Measurements from ENCODE around the gene QRICH2. TPM values are rescaled to one million over a fixed set of nuclear protein-coding genes. Genes with fewer than 3 reads are reported as not detected.

Gene QRICH2
- total RNA-seq, 4 donors from 2014 or later: 1.6 to 2.6 (median 2.0) TPM

DNA sequence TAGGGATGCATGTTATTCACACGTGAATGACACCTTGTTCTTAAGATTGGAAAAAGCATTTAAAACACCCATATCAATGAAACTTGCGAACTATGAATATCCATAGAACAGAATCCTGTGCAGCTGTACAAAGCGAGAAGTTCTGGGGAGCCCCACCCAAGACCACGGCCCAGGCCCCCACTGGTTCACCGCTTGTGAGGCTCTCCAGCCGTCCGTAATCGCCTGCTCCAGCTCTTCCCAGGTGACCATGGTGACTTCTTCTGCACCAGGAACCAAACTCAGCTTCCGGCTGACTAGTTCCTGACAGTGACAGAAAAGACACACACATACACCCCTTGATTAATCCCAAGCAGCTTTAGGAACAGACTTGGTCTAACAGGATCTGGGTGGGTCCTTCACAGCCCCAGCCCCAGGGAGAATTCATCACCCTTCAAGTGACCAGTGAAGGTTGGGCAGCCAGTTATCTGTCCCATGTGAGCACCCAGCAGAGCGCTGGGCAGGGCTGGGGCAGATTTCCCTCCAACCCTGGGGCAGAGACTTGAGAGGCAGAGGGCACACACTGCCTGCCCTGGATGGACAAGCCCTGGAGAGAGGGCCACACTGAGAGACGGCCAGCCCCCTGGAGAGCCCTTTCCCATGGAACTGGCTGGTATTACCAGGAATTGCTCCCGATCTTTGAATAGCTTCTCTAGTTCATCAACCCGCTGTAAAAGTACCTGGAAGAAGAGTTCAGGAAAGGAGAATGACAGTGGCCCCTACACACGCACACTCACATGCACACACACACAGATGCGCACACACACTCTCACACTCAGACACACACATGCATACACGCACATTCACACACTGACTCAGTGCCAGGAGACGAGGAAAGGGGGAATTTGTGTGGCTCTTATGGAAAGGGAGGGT lies 3.6 kb downstream of the QRICH2 start:
- intact Hi-C loops (cut with DNase I; ENCODE audit: low total_unique reads): loop anchor here (2.0 to 10.0 kb wide), 2 partner anchors 92 to 200 kb away; partner anchors contain the start of gene RHBDF2
- TF ChIP-seq POLR2A (IDR thresholded peaks at IDR 0.05) (no peak), EP300 (IDR thresholded peaks at IDR 0.05; ENCODE audit: low read depth) (no peak), POLR2AphosphoS5 (IDR thresholded peaks at IDR 0.05) (no peak)
- TF ChIP-seq, protein P1, sequence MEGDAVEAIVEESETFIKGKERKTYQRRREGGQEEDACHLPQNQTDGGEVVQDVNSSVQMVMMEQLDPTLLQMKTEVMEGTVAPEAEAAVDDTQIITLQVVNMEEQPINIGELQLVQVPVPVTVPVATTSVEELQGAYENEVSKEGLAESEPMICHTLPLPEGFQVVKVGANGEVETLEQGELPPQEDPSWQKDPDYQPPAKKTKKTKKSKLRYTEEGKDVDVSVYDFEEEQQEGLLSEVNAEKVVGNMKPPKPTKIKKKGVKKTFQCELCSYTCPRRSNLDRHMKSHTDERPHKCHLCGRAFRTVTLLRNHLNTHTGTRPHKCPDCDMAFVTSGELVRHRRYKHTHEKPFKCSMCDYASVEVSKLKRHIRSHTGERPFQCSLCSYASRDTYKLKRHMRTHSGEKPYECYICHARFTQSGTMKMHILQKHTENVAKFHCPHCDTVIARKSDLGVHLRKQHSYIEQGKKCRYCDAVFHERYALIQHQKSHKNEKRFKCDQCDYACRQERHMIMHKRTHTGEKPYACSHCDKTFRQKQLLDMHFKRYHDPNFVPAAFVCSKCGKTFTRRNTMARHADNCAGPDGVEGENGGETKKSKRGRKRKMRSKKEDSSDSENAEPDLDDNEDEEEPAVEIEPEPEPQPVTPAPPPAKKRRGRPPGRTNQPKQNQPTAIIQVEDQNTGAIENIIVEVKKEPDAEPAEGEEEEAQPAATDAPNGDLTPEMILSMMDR (IDR thresholded peaks at IDR 0.05): no peak
- whole genome bisulfite sequencing, 2 donors (ENCODE audit: low coverage in 1 of 2): 81 to 85% methylated on average over 7 to 16 of the region's 17 CpGs
- H3K9me3 ChIP-seq: no peaks in the 10 kb centered on the region
- no peak for DNase-seq
- in situ Hi-C loops (cut with MboI; ENCODE audit: low pct_ligation_motif_present in 1 of 4, low pct_unique_long_range_greater_than_20kb in 1 of 4, low sequenced_read_pairs in 3 of 4): loop anchor here (5.0 to 10.0 kb wide), 3 partner anchors 90 to 98 kb away; no protein-coding TSS in a partner anchor
- H3K4me1 ChIP-seq: peaks cover 0 to 3% (median 0%) of the 10 kb centered on the region in 4 donors
- no peak overlapping the region for H3K4me3 ChIP-seq
- no peaks in the 10 kb centered on the region for H3K27me3 ChIP-seq
- H3K27ac ChIP-seq: no peak overlapping the region
- no peaks in the 10 kb centered on the region for H3K36me3 ChIP-seq

DNA sequence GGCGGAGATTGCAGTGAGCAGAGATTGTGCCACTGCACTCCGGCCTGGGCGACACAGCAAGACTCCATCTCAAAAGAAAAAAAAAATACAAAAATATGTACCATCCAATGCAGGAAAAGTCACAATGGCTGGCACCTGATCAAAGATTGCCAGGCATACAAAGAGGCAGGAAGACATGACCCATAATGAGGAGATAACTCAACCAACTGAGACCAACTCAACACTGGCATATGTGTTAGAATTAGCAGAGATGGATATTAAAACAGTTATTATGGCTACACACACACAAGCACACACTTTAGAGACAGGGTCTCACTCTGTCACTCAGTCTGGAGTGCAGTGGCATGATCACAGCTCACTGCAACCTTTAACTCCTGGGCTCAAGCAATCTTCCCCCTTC lies 10.6 kb downstream of the QRICH2 start:
- no peaks in the 10 kb centered on the region for H3K9me3 ChIP-seq
- no peak for TF ChIP-seq POLR2A (IDR thresholded peaks at IDR 0.05)
- TF ChIP-seq EP300 (IDR thresholded peaks at IDR 0.05; ENCODE audit: low read depth): no peak
- TF ChIP-seq, protein P1 (IDR thresholded peaks at IDR 0.05): no peak
- H3K4me1 ChIP-seq: peaks cover 0 to 16% (median 11%) of the 10 kb centered on the region in 4 donors
- H3K36me3 ChIP-seq: no peaks in the 10 kb centered on the region
- H3K27me3 ChIP-seq: no peaks in the 10 kb centered on the region
- 88% methylated on average over 3 of the region's 3 CpGs; no CpG with 5 or more reads in 1 of the 2 donors for WGBS, 2 donors (ENCODE audit: low coverage in 1 of 2)
- intact Hi-C loops (cut with DNase I; ENCODE audit: low total_unique reads) (loop anchor here (10.0 kb wide), 1 partner anchor 683 kb away; no protein-coding TSS in a partner anchor), in situ Hi-C loops (cut with MboI; ENCODE audit: low pct_ligation_motif_present in 1 of 4, low pct_unique_long_range_greater_than_20kb in 1 of 4, low sequenced_read_pairs in 3 of 4) (loop anchor here in 3 of 4 donors (25.0 kb wide), 2 partner anchors 110 to 285 kb away; partner anchors contain the start of gene CDK3 (in 2 of the 3))
- peak overlapping the region in 3 of 4 donors; percentile 34 to 67 (median 44) for H3K27ac ChIP-seq
- DNase-seq: no peak
- H3K4me3 ChIP-seq: no peak overlapping the region

DNA sequence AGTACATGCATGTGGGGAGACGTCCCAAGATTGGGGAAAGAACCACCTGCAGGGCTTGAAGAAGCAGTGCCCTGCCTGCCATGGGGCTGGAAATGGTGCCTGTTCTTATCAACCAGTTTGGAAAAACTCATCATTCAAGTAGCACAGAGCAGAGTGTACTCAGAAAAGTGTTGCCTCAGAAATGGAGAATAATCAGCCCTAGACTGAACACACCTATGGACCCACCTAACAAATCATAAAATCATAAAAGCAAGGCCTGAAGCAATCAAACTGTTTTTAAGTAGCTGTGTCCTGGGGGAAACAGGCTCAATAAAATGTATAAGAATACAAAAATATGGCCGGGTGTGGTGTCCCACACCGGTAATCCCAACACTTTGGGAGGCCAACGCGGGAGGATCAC lies 11.2 kb downstream of the QRICH2 start:
- in situ Hi-C loops (cut with MboI; ENCODE audit: low pct_ligation_motif_present in 1 of 4, low pct_unique_long_range_greater_than_20kb in 1 of 4, low sequenced_read_pairs in 3 of 4): loop anchor here in 3 of 4 donors (25.0 kb wide), 2 partner anchors 110 to 285 kb away; partner anchors contain the start of gene CDK3 (in 2 of the 3)
- peak; percentile 39 for DNase-seq
- intact Hi-C loops (cut with DNase I; ENCODE audit: low total_unique reads): loop anchor here (10.0 kb wide), 1 partner anchor 682 kb away; no protein-coding TSS in a partner anchor

More for the DNA sequence above, 11.2 kb downstream of the QRICH2 start:
- Histone ChIP-seq H3K27ac (peak overlapping the region; percentile 8 to 67 (median 52)), H3K27me3 (no peaks in the 10 kb centered on the region), H3K4me1 (peaks cover 0 to 16% (median 11%) of the 10 kb centered on the region in 4 donors), H3K4me3 (no peak overlapping the region), H3K9me3 (no peaks in the 10 kb centered on the region), H3K36me3 (no peaks in the 10 kb centered on the region)
- TF ChIP-seq POLR2A (IDR thresholded peaks at IDR 0.05) (no peak), POLR2AphosphoS5 (IDR thresholded peaks at IDR 0.05) (no peak), EP300 (IDR thresholded peaks at IDR 0.05; ENCODE audit: low read depth) (no peak)
- TF ChIP-seq, protein P1 (IDR thresholded peaks at IDR 0.05): no peak
- WGBS, 2 donors (ENCODE audit: low coverage in 1 of 2): 70% methylated on average over 5 of the region's 5 CpGs; no CpG with 5 or more reads in 1 of the 2 donors
